Left colon (tissue), 2 donors: ENCODE results near the gene RALY. TPM values are rescaled to one million over a fixed set of nuclear protein-coding genes. Genes with fewer than 3 reads are reported as not detected.
"Not testable (repeated sequence)": the region's sequence is repeated elsewhere in the genome, so short reads cannot be mapped to it uniquely, and the experiment has no call there.

Source experiments
- ATAC-seq: fragments of 200-7000 bp; cut with Tn5 transposase; one replicate; pipeline ENCODE4 v1.9.1; 2020; ENCODE audit warnings: mild to moderate bottlenecking, moderate library complexity
- DNase-seq, 2 donors: peaks; one replicate each; pipeline ENCODE4 v3.0.0-alpha.2; 2020
- intact Hi-C, 2 donors: fragments of 100-400 bp; cut with DNase I in 1 of 2; cut with micrococcal nuclease in 1 of 2; formaldehyde crosslinking; loops; one replicate each; pipeline versions ENCODE4 v1.11.2 to v1.14.0; 2022; cut with DNase I, micrococcal nuclease
- total RNA-seq, 2 donors: library from RNA; stranded (reverse); fragmentation: NEBNext Ultra II Directional; extraction: Animal tissue kit (Norgen Biotek cat#: 25700); gene quantifications; one replicate each; pipeline ENCODE4 v1.2.1, GENCODE V29; 2021
- donor health status: DM: no; HTN: no; CAD: no.
- donor health status: DM: yes; HTN: yes; CAD: no.

RALY gene
- total RNA-seq, 2 donors from 2014 or later, result 190 to 191 TPM

DNA sequence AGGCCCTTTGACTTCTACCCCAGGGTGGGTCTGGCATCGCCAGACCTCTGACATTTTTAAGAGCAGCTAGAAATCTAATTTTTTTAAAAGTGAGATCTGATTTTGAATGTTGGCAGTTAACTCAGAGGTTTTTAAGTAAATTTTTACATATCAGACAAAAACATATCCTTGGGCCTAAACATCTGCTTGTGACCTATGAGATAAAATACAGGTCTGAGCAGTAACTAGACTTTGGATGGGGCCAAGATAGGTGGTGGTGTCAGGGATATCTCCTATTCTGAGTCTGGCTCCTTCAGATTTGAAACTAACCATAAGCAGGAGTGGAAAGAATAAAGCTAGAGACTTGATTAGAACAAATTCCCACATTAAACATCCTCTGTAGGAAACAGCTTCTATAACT, 17.6 kb downstream of the RALY start:
- no peak for DNase-seq
- intact Hi-C loops, result no loop called here
- no peak for ATAC-seq

DNA sequence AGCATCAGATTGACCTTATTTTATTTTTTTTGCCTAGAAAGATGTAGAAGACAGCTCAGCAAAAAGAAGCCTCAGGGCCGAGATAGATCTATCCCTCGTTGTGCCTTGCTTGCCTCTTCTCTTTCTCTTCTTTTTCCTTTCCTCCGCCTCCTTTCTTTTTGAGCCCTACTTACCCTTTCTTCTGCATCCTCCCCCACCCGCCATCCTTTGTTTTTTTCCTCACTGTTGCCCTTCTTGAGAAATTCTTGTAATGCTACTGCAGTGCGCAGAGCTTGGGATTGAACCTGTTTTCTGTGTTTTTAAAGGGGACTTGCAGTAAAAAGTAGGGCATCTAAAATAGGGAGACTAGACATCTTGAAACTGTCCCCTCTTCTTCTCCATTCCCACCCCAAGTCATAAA, 18.6 kb downstream of the RALY start:
- ATAC-seq (no peak), DNase-seq (no peak)
- intact Hi-C loops, result no loop called here

DNA sequence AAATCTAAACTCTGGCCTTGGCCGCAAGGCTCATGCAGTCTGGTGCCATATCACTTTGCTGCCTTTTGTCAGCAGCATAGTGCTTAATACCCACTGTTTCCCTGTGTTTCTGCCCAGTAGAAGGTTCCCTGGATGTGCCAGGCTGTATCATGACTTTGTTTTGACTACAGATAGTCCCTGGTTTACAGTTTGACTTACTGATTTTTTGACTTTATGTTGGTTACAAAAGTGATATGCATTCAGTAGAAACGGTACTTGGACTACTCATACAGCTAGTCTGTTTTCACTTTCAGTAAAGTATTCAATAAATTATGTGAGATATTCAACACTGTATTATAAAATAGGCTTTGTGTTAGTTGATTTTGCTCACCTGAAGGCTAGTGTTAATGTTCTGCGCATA, 19.0 kb downstream of the RALY start:
- intact Hi-C loops, result no loop called here
- ATAC-seq, result no peak
- DNase-seq, result no peak

DNA sequence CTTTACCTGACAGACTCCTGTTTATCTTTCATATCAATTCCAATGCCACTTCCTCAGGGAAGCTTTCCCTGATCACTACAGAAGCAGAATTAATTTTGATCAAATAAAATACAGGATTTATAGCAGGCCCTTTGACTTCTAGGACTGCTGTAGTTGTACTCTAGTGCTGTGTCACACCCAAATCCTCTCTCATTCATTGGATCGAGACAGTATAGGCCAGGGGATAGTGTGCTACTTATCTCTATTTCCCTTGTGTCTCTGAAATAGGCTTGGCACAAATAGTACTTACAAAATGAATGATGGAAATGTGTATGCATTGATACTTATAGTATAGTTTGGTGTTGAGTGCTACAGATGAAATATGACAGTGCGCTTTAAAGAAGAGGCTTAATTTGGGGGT, 19.8 kb downstream of the RALY start:
- no peak for DNase-seq
- ATAC-seq, result peak; percentile 71
- intact Hi-C loops, result no loop called here

DNA sequence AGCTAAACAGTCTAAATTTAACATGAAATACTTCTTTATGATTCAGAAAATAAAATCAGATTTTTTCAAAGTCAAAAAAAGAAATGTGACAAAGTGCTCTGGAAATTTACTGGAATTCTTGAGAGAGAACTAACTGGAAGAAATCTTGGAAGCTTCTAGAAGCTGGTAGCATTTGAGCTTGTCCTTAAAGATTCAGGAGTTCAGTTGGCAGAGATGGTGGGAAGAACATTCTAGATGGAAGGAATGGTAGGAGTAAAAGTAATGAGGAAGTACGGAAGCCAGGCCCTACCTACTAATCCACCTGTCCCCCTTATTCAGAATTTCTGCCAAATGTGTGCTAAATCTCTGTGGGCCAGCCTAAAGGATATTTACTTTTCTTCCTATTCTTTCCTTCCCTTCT, 21.2 kb downstream of the RALY start:
- DNase-seq, result no peak
- intact Hi-C loops, result no loop called here
- ATAC-seq, result peak; percentile 43

DNA sequence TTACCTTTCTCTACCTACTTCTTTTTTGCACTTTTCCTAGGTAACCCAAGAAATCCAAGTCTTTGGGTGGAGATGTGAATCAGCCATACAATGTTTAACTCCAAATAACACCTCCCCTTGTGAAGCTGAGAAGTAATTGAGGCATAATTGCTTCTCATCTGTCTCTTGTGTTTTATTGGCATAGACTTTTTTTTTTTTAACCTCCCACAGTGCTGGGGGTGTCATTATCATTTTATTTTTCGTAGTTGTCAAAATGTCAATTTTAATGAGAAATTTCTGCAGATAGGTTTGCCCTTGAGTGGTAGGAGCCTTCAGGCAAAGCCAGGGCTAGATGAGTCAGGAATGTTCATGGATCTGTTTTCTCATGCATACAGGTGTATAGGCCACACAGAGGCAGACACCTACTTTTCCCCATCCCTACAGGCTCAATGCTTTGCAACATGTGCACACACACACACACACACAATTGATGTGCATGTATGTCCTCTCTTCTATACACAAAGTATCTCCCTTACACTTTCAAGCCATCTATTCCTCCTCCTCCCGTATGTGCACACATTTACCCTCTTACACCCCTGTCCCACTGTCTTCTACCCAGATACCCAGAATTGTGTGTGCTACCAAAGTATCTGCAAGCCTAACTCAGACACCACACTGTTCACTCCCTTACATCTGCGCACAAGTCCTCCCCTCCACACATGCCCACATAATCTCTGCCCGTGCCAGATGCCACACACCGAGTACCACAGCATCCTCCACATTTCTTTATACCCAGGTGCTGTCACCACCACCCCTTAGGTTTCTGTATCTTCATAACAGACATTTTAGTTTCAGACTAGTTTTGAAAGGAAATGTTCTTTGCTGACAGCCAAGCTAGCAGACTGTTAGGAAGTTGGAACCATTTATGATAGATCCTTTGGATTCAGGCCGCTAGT, 22.0 kb downstream of the RALY start:
- intact Hi-C loops, result no loop called here
- DNase-seq, result no peak
- ATAC-seq, result peak; percentile 23

DNA sequence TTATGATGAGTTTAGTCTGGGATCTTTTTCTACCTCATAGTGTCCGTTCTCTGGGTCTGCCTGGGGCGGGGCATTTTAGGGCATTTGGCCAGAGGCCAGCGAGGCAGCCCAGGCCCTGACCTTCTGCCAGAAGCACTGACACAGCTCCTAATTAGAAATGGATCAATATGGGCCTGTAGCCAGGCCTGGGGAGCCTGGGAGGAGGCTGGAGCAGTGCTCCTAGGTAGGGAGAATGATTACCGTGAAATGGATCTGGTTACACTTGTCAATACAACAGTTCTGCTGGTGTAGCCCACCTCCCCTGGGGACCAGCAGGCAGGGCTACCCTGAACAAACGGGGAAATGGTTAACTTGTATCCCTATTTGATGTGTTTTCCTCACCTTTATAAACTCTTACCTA, 23.0 kb downstream of the RALY start:
- intact Hi-C loops, result no loop called here
- DNase-seq (no peak), ATAC-seq (no peak)

DNA sequence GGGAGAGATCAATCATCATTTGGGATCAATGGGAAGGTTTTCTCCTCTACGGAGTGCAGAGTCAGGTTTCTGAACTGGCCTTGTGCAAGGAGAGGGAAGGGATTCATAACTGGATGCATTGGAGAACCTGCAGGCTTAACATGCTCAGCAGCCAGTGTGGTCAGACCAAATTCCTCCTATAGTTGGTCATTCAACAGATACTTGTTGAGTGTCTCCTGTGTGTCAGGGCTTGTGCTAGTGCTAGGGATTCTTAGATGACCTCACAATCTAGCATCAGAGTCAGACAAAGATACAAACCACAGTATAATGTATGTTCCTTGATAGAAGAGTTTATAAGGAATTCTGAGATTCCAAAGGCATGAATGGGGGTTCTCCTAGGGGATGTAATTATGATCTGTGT, 23.9 kb downstream of the RALY start:
- no peak for DNase-seq
- ATAC-seq, result no peak
- intact Hi-C loops, result no loop called here

DNA sequence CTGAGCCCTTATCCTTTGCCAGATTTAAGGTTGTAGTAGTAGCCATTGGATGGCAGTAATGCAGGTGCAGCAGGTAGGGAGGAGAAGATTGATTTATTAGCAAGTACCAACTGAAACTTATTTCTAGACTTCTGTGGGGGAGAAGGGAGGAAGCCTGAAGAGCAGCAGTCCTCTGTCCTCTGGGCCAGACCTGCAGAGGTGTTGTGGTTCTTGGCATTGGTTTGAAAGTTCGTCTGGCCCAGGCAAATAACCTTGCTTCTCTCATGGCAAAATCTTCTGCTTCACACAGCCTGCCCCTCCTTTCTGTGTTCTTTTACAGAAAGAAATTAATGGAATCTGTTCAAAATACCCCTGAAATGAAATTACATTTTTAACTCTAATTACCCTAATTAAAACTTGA, 24.5 kb downstream of the RALY start:
- DNase-seq (no peak), ATAC-seq (no peak)
- intact Hi-C loops, result no loop called here

DNA sequence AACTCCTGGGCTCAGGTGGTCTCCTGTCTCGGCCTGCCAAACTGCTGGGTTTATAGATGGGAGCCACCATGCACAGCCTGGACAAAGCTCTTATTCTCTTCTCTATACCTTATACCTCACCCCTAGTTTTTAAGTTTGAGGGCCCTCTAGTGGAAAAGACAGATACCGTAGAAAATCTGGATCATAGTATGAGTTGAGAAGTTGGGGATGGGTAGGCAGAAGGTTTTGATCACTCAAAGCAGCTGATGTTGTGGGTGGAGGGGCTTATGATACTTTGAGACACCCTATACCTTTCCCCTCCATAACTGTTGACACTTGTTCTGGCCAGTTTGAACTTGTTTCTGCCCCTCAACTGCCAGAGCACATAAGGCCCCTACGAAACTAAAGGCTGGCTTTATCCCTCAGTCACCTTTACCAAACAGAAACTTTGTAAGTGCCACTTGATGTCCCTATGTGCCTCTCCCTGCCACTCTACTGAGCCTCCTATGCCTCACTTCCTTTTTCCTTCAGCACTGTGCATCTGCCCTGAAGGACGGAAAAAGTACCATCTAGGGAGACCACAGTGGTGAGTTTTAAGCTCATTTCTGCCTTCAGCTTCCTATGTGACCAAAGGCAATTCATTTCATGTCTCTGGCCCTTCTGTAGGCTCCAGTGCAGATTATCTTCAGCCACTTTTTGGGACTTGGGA, 28.6 kb downstream of the RALY start:
- DNase-seq (no peak), ATAC-seq (no peak)
- intact Hi-C loops, result no loop called here

DNA sequence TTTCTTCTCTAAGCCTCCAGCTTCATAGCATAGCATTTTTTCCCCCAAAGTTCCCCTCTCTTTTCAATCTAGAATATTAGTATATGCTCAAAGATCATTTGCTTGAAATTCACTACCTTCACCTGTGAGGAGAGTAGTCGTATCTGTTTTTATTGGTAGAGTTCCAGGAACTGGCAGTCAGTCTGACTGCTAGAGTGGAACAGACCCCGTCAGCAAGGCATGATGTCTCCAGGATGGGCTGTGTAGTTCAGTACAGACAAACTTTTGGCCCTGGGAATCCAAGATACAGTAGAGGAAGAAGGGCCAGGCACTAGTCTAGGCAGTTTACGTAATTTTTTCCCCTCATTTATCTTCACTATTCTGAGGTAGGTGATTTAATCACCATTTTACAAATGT, 29.1 kb downstream of the RALY start:
- intact Hi-C loops, result no loop called here
- DNase-seq, result no peak
- ATAC-seq, result no peak

DNA sequence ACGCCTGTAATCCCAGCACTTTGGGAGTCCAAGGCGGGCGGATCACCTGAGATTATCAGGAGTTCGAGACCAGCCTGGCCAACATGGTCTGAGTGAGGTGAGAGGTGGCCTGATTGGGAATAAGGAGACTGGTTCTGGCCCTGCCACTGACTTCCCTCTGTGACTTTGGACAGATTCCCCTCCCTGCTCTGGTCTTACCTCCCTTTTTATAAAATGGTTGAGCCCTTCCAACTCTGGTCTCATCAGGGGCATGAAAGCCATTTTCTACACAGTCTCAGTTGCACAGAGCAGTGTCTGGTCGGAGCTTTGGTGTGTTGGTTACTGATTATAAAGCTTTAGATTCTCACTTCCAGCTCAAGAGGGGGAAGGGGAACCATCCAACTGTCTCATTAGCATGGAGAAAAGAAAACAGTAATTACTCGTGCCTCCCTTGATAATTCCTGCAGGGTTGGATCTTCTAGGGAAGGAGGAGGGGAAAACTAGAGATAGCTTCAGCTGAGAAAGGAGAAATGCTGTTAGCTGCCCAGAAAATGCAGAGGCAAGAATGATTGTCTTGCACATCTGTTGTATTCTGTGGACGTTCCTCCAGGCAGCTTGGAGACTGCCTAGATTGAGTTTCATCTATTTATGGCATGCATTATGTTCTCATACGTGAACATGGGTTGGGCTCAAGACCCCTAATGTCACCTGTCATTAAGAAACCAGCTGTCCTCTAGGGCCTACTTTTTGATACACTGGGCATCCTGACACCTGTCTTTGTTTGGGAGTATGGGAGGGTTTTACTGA, 30.4 kb downstream of the RALY start:
- ATAC-seq (no peak), DNase-seq (no peak)
- intact Hi-C loops, result no loop called here

DNA sequence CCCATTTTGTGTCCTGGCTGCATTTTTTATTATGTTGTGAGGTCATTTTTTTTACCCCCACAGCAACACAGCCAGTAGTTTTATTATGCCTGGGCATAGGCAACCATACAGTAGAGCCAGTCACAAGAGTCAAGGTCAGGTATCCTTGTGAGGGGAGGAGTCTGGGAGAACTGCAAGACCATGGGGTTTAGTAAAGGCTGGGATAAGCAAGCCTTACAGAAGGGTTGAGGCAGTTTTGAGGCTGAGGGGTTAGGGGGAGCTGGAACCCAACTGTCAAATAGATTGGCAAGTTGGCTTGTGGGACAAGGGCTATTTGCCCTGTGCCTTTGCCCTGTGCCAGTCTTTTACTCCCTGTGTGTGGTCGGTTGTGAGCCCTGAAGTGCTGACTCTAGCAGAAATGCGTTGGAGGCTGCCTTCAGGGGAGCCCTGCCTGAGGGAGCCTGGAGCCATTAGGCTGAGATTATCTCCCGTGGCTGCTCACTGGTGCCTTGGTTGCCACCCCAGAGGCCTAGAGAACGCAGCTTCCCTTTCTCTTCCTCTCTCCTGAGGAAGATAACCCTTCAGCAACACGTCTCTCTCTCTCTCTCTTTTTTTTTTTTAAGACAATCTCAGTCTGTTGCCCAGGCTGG, 31.1 kb downstream of the RALY start:
- ATAC-seq (peak; percentile 67), DNase-seq (peak in 1 of 2 donors; percentile 29)

DNA sequence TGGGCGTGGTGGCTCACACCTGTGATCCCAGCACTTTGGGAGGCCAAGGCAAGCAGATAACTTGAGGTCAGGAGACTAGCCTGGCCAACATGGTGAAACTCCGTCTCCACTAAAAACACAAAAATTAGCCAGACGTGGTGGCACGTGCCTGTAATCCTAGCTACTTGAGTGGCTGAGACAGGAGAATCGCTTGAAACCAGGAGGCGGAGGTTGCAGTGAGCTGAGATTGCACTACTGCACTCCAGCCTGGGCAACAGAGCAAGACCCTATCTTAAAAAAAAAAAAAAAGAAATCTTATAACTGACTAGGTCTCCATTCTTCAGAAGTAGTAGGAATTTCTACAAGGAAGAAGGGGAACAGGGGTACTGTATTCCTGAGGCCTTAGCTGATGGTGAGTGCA, 34.3 kb downstream of the RALY start:
- ATAC-seq, intact Hi-C loops, DNase-seq: not testable (repeated sequence)

More for the DNA sequence above, 31.1 kb downstream of the RALY start:
- intact Hi-C loops, result no loop called here

DNA sequence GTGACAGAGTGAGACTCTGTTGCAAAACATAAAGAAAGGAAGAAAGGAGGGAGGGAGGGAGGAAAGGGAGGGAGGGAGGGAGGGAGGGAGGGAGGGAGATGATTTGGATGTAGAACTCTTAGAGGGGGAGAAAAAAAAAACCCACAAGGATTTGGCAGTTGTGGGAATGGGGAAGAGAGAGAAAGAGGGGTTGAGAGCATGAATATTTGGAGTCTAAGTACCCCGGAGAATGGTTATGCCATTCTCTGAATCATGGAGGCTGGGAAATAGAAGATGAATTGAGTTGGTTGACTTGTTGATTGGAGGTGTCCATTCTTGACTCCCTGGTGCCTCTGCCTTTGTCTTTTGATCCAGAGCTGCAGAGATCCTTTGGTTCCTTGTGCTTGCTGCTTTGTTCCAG, 35.7 kb downstream of the RALY start:
- no peak for DNase-seq
- no peak for ATAC-seq
- intact Hi-C loops, result no loop called here

DNA sequence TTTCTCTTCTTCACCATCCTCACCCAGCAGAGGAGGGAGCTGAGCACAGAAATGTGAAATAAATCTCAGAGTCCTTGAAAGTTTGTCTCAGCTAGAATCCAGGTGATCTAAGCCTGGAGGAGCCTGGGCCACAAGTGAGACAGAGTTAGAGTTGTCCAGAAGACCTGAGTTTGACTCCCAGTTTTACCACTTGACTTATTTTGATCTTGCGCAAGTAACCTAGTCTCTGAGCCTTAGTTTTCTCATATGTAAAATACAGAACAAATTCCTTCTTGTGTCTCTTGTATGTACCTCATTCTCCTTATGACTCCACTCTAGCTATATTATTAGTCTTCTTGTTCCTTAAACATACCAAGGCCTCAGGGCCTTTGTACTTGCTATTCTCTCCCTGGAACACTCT, 36.7 kb downstream of the RALY start:
- DNase-seq (no peak), ATAC-seq (no peak)
- intact Hi-C loops, result no loop called here

DNA sequence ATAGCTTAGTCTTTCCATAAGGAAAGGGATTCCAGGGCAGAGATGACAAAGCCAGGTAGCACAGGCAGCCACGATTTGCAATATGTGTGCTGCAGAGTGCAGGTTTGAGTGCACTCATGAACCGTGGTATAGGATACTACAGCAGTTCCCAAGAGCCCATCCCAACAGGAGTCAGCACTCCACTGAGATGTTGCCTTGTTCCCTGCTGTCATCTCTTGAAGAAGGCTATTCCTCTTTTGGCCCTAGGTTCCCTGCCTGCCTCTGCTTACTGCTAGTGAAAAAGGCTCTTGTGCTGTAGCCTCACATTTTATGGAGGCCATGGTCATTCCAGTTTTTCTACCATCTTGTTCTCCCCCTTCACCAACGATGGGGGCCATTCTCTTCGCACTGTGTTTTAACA, 40.2 kb downstream of the RALY start:
- ATAC-seq (no peak), DNase-seq (no peak)
- intact Hi-C loops, result no loop called here

DNA sequence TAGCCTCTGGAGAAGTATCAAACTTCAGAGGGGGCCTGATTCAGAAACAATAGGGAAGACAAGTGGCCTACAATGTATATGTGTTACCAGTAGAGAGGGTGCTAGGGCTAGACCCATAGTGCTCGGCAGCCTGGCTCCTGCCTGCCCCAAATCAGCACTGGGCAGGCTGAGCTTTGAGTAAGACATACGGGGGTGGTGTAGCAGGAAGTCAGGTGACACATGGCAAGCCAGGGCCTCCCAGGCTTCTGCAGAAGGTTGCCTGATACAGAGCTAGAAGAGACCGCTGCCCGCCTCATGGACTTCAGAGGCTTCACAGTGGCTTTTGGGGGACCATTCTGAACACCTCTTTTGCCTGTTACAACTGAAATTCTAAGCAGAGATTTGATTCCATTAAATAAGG, 43.4 kb downstream of the RALY start:
- peak; percentile 41 for ATAC-seq
- DNase-seq, result no peak
- intact Hi-C loops, result no loop called here

DNA sequence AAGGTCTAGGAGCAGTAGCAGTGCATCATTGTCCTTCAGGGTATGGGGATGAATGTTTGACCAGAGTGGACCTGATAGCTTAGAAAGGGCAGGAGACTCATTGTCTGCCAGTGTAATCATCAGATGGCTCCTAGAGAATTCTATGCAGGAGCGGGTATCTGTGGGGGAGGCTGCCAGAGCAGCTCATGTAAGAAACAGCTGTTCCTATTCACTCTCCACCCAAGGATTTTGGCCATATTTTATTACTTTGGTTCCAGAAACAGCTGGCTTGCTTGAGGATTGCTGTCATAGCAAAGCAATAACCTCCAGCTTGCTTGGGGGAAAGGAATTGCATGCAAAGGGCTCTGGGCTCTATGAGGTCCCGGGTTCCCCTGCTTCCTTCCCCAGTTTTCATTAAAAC, 44.1 kb downstream of the RALY start:
- intact Hi-C loops, result no loop called here
- ATAC-seq, result peak; percentile 30
- DNase-seq, result no peak
